ENCODE data around the gene PLEKHN1.
A peak's percentile ranks its signal among the peaks of the same experiment; 100 is the strongest.
"Not testable (repeated sequence)": the region's sequence is repeated elsewhere in the genome, so short reads cannot be mapped to it uniquely, and the experiment has no call there.

Gene PLEKHN1

DNA sequence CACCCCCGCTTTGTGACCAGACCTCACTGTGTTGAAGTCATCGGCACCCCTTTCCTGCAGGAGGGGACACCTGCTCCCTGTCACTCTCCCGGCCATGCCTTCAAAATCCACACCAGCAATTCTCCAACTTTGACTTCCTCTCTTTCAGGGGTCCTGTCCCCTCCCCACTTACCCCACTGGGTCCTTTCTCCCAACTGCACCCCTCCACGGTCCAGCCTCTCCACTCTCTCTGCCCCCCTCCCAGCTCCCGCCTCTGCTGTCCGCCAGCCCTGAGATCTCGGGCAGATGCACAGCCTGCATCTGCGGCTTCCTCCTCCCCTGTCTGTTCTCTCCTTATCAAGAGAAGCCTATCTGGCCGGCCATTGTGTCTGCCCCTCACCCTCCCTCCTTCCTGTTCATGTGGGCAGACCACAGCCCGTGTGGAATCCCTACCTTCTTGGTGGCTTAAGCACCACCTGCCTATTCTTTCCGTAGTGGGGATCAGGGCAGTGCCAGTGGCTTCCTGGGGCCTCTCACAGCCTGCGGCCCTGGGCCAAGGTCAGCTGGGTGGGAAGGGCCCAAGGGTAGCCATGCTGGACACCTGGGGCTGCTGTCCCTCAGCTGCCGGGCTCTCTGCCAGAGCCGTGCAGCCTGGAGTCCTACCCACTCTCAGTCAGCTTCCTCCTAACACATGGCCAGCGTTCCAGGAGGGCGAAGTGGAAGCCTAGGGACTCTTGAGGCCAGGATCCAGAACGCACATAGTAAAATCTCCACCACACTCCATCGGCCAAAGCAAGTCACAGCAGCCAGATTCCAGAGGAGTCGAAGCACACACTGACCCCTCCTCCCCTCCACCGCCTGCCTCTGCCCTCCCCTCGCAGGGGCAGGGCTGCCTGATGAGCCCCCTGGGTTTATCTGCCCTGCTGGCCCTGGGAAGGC lies 38.8 kb downstream of the PLEKHN1 start:
- Histone ChIP-seq H3K36me3 (ENCODE audit: control insufficient read depth, insufficient read depth, low read length, severe bottlenecking) (no peaks in the 10 kb centered on the region), H3K27me3 (replicated peaks; ENCODE audit: control insufficient read depth, insufficient read depth, low read length) (peaks cover 32% of the 10 kb centered on the region), H3K9me3 (ENCODE audit: control insufficient read depth, low read length) (no peaks in the 10 kb centered on the region), H3K4me3 (ENCODE audit: low read length) (no peak overlapping the region), H3K9ac (ENCODE audit: low read length) (no peak overlapping the region), H3K4me1 (ENCODE audit: control insufficient read depth, insufficient read depth, low read length) (peaks cover 3% of the 10 kb centered on the region)
- DNase-seq (ENCODE audit: low read depth): peak; percentile 32

DNA sequence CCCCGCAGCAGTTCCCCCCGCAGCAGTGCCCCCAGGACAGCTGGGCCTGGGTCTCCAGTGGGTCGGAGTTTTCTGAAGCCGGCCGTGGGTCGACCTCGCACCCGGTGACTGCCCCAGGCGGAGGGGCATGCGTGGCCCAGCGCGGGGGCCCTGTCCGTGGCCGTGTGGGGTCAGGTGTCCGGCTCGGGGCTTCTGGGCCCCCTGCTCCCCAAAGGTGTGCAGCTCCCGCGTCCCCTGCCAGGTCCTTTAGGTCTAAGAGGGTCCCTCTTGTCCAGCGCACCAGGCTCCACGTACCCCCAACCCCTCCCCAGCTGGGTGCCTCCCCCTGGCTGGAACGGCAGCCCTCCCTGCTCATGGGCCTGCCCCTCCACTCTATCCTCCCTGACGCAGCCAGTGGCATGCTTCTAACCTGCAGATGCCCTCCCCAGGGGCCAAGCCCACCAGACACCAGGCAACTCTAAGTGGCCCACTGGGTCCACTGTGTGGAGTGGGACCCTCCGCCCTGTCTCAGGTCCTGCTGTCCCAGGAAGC lies 39.6 kb downstream of the PLEKHN1 start:
- Histone ChIP-seq H3K9ac (ENCODE audit: low read length) (no peak overlapping the region), H3K36me3 (ENCODE audit: control insufficient read depth, insufficient read depth, low read length, severe bottlenecking) (no peaks in the 10 kb centered on the region), H3K4me1 (ENCODE audit: control insufficient read depth, insufficient read depth, low read length) (no peaks in the 10 kb centered on the region), H3K27me3 (replicated peaks; ENCODE audit: control insufficient read depth, insufficient read depth, low read length) (peaks cover 32% of the 10 kb centered on the region), H3K9me3 (ENCODE audit: control insufficient read depth, low read length) (no peaks in the 10 kb centered on the region), H3K4me3 (ENCODE audit: low read length) (no peak overlapping the region)
- DNase-seq (ENCODE audit: low read depth): no peak

DNA sequence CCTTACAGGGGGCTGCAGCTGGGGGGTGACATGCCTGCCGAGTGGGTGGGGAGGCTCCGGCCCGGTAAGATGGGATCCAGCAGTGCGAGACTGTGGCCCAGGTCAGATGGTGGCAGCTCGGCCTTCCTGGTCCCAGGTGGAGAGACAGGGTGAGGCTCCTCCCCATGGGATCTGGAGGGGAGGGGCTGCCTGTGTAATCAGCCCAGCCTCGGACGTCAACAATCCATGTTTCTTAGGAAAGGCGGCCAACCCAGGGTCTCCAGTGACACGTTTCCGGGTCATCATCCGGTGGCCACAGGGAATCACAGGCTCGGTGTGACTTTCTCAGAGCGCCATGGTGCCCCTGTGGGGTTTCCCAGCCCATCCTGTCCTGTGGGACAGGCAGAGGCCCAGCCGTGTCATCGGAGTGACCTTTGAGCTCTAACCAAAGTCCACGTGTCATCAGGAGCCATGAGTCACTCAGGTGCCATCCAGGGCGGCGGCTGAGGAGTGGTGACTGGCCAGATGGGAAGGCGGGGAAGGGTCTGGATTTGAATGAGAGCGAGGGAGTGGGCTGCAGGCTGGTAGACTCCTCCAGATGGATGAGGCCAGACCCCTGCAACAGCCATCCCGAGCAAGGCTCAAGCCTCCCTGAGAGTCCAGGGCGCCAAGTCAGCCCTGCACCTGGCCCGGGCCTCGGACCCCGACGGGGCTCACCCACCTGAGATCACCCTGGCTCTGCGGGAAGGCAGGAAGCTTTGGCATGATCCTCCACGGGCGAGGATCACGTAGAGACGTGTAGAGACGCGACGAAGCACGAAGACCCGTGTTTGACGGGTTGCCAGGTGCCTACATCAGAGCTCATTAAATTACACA lies 40.2 kb downstream of the PLEKHN1 start:
- Histone ChIP-seq H3K9ac (ENCODE audit: low read length) (no peak overlapping the region), H3K4me1 (ENCODE audit: control insufficient read depth, insufficient read depth, low read length) (no peaks in the 10 kb centered on the region), H3K27me3 (replicated peaks; ENCODE audit: control insufficient read depth, insufficient read depth, low read length) (peaks cover 32% of the 10 kb centered on the region), H3K4me3 (ENCODE audit: low read length) (no peak overlapping the region), H3K9me3 (ENCODE audit: control insufficient read depth, low read length) (no peaks in the 10 kb centered on the region), H3K36me3 (ENCODE audit: control insufficient read depth, insufficient read depth, low read length, severe bottlenecking) (no peaks in the 10 kb centered on the region)
- no peak for DNase-seq (ENCODE audit: low read depth)

DNA sequence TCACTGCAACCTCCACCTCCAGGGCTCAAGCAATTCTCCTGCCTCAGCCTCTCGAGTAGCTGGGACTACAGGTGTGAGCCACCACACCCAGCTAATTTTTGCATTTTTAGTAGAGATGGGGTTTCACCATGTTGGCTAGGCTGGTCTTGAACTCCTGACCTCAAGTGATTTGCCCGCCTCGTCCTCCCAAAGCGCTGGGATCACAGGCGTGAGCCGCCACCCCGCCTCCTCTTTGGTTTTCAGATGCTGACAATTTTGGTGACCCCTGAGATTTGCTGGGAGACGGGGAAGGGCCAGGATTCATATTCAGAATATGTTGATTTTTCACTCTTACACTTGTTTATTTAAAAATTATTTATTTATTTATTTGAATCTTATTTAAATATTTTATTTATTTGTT lies 43.8 kb downstream of the PLEKHN1 start:
- H3K4me1 ChIP-seq (ENCODE audit: control insufficient read depth, insufficient read depth, low read length): peaks cover 11% of the 10 kb centered on the region
- H3K27me3 ChIP-seq (replicated peaks; ENCODE audit: control insufficient read depth, insufficient read depth, low read length): peaks cover 14% of the 10 kb centered on the region
- DNase-seq (ENCODE audit: low read depth); H3K9me3 ChIP-seq (ENCODE audit: control insufficient read depth, low read length); H3K9ac ChIP-seq (ENCODE audit: low read length); H3K36me3 ChIP-seq (ENCODE audit: control insufficient read depth, insufficient read depth, low read length, severe bottlenecking); H3K4me3 ChIP-seq (ENCODE audit: low read length): not testable (repeated sequence)

DNA sequence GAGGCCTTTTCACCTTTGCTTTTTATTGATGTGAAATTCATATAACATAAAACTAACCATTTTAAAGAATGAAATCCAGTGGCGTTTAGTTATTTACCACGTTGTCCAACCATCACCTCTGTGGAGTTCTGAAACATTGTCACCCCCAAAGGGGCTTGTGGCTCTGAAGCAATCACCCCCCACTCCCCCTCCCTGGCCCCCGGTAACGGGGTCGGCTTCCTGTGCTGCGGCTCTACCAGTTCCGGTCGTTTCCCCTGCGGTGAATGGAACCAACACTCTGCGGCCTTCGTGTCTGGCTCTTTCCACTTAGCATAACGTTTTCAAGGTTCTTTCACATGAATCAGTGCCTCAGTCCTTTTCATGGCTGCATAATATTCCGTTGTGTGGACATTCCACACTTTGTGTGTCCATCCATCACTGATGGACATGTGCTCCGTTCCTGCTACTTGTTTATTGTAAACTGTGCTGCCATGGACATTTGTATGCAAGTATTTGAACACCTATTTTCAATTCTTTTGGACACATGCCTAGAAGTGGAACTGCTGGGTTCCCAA lies 45.2 kb downstream of the PLEKHN1 start:
- H3K27me3 ChIP-seq (replicated peaks; ENCODE audit: control insufficient read depth, insufficient read depth, low read length): peaks cover 7% of the 10 kb centered on the region
- H3K9me3 ChIP-seq (ENCODE audit: control insufficient read depth, low read length): no peaks in the 10 kb centered on the region
- H3K4me1 ChIP-seq (ENCODE audit: control insufficient read depth, insufficient read depth, low read length): peaks cover 11% of the 10 kb centered on the region
- no peak overlapping the region for H3K9ac ChIP-seq (ENCODE audit: low read length)
- H3K36me3 ChIP-seq (ENCODE audit: control insufficient read depth, insufficient read depth, low read length, severe bottlenecking): no peaks in the 10 kb centered on the region
- H3K4me3 ChIP-seq (ENCODE audit: low read length): no peak overlapping the region
- no peak for DNase-seq (ENCODE audit: low read depth)

DNA sequence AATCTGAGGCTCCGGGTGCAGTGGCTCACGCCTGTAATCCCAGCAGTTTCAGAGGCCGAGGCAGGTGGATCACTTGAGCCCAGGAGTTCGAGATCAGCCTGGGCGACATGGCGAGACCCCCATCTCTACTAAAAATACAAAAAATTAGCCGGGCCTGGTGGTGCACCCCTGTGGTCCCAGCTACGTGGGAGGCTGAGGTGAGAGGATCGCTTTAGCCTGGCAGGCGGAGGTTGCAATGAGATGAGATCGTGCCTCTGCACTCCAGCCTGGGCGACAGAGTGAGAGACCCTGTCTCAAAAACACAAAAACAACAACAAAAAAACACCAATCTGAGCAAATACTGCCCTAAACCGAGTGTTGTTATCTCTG lies 46.4 kb downstream of the PLEKHN1 start:
- H3K36me3 ChIP-seq (ENCODE audit: control insufficient read depth, insufficient read depth, low read length, severe bottlenecking); H3K27me3 ChIP-seq (replicated peaks; ENCODE audit: control insufficient read depth, insufficient read depth, low read length); H3K9me3 ChIP-seq (ENCODE audit: control insufficient read depth, low read length); DNase-seq (ENCODE audit: low read depth): not testable (repeated sequence)
- peak overlapping the region; percentile 91 for H3K4me3 ChIP-seq (ENCODE audit: low read length)
- peaks cover 11% of the 10 kb centered on the region for H3K4me1 ChIP-seq (ENCODE audit: control insufficient read depth, insufficient read depth, low read length)
- H3K9ac ChIP-seq (ENCODE audit: low read length): peak overlapping the region; percentile 88

DNA sequence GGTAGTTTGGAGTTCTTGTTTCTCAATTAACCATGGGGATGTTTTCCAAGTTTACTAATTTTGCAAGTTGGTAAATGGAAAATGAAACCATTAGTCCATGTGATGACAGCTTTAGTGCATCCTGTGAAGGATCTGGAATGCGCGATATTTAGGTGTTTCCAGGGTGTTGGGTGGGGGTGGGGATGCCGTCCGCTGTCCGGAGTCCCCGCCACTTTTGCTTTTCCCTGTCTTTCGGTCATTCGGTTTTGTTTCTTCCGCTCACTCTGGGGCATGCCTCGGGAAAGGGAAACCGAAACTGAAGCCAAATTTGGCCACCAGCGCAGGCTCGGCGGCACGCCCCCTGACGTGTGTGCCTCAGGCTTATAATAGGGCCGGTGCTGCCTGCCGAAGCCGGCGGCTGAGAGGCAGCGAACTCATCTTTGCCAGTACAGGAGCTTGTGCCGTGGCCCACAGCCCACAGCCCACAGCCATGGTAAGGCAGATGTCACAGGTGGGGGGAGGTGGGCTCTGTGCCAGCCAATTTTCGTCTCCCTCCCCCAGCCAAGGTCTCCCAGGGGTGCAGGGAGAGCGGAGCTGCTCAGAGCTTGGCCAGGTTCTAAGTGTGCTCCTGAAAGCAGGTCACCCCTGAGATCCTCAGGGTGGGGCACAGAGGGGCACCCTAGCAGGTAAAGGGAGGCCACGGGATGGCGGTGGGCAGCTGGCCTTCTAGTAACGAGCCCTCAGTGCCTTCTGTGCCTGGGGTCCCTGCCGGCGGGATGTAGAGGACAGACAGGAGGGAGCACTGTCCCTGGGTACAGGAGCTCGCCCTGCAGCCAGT lies 47.0 kb downstream of the PLEKHN1 start, which contains the start of gene ISG15:
Gene ISG15 (plus strand): TSS at position 393 of the 817 bp plus-strand sequence. CDS start 77 bp downstream, at position 470.
- DNase-seq (ENCODE audit: low read depth): peak; percentile 96

DNA sequence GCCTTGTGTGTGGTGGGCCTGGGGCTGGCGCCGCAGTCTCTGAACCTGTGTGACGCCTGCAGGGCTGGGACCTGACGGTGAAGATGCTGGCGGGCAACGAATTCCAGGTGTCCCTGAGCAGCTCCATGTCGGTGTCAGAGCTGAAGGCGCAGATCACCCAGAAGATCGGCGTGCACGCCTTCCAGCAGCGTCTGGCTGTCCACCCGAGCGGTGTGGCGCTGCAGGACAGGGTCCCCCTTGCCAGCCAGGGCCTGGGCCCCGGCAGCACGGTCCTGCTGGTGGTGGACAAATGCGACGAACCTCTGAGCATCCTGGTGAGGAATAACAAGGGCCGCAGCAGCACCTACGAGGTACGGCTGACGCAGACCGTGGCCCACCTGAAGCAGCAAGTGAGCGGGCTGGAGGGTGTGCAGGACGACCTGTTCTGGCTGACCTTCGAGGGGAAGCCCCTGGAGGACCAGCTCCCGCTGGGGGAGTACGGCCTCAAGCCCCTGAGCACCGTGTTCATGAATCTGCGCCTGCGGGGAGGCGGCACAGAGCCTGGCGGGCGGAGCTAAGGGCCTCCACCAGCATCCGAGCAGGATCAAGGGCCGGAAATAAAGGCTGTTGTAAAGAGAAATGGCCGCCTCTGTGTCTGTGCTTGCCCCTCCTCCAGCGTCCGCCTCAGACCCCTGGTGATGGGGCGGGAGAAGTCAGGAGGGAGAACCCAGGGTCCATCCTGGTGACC lies 47.8 kb downstream of the PLEKHN1 start:
- Histone ChIP-seq H3K4me1 (ENCODE audit: control insufficient read depth, insufficient read depth, low read length) (peaks cover 11% of the 10 kb centered on the region), H3K36me3 (ENCODE audit: control insufficient read depth, insufficient read depth, low read length, severe bottlenecking) (no peaks in the 10 kb centered on the region), H3K9ac (ENCODE audit: low read length) (peak overlapping the region; percentile 88), H3K4me3 (ENCODE audit: low read length) (peak overlapping the region; percentile 91), H3K27me3 (replicated peaks; ENCODE audit: control insufficient read depth, insufficient read depth, low read length) (no peaks in the 10 kb centered on the region), H3K9me3 (ENCODE audit: control insufficient read depth, low read length) (no peaks in the 10 kb centered on the region)
- no peak for DNase-seq (ENCODE audit: low read depth)

More for the DNA sequence above, 47.0 kb downstream of the PLEKHN1 start, which contains the start of gene ISG15:
- Histone ChIP-seq H3K27me3 (replicated peaks; ENCODE audit: control insufficient read depth, insufficient read depth, low read length) (no peaks in the 10 kb centered on the region), H3K4me3 (ENCODE audit: low read length) (peak within 1 kb of the TSS; percentile 91), H3K9me3 (ENCODE audit: control insufficient read depth, low read length) (no peaks in the 10 kb centered on the region), H3K9ac (ENCODE audit: low read length) (peak within 1 kb of the TSS; percentile 88), H3K36me3 (ENCODE audit: control insufficient read depth, insufficient read depth, low read length, severe bottlenecking) (no peaks in the 10 kb centered on the region), H3K4me1 (ENCODE audit: control insufficient read depth, insufficient read depth, low read length) (peaks cover 11% of the 10 kb centered on the region)

DNA sequence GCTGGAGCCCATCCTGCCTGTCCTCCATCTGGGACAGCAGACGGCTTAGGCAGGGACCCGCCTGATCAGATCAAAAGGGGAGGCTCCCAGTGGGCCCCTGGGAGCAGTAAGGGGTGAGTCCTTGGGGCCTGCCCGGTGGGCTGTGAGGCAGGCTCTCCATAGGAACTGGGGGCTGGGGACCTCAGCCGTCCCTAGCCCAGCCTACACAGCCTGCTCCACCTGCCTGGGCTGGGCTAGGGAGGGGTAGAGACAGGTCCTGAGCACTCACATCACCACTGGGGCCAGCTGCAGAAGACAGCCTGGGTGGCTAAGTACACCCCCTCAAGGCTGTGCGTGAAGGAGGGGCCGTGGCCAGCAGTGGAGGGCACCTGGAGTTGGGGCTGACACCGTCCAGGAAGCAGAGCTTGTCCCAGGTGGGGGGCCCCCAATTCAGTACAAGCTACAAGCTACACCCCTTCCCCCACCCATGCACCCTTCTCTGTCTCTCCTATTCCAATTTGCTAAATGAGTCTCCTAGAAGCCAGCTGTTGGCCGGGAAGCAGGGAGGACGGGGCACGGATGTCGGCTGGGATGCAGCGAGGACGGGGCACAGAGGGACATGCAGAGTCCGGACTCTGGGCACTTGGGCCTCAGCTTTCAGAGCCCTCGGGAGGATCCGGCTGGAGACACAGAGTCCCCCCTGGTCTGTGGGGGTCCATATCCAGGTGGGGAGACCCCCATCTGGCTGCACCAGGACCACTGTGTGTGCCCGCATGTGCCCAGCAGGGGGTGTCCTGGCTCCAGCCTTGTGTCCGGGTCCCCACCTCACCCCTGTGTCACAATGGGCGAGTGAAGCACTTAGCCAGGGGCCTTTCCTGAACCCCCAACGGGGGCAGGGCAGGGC lies 48.8 kb downstream of the PLEKHN1 start:
- Histone ChIP-seq H3K9me3 (ENCODE audit: control insufficient read depth, low read length) (no peaks in the 10 kb centered on the region), H3K27me3 (replicated peaks; ENCODE audit: control insufficient read depth, insufficient read depth, low read length) (no peaks in the 10 kb centered on the region), H3K4me3 (ENCODE audit: low read length) (no peak overlapping the region)

More for the DNA sequence above, 48.8 kb downstream of the PLEKHN1 start:
- Histone ChIP-seq H3K36me3 (ENCODE audit: control insufficient read depth, insufficient read depth, low read length, severe bottlenecking) (no peaks in the 10 kb centered on the region), H3K9ac (ENCODE audit: low read length) (no peak overlapping the region), H3K4me1 (ENCODE audit: control insufficient read depth, insufficient read depth, low read length) (peaks cover 11% of the 10 kb centered on the region)
- DNase-seq (ENCODE audit: low read depth): peak; percentile 38

Data from adipocyte (in vitro differentiated cells).